HEK293T (cell line): Measurements from ENCODE around the gene KDM6A.

ENCODE experiments used
- FOXM1 ChIP-seq: fragments of 450-650 bp; IDR thresholded peaks from 2 replicates; pipeline ENCODE4 v1.6.1; 2017; ENCODE audit warnings: mild to moderate bottlenecking, borderline replicate concordance
- SP1 ChIP-seq: fragments of 450-650 bp; IDR thresholded peaks from 2 replicates; pipeline ENCODE4 v1.6.1; 2017
- TARDBP ChIP-seq: fragments of 450-650 bp; IDR thresholded peaks from 2 replicates; pipeline ENCODE4 v1.6.1; 2016
- ZNF384 ChIP-seq: fragments of 450-650 bp; IDR thresholded peaks from 2 replicates; pipeline ENCODE4 v1.6.1; 2016

DNA sequence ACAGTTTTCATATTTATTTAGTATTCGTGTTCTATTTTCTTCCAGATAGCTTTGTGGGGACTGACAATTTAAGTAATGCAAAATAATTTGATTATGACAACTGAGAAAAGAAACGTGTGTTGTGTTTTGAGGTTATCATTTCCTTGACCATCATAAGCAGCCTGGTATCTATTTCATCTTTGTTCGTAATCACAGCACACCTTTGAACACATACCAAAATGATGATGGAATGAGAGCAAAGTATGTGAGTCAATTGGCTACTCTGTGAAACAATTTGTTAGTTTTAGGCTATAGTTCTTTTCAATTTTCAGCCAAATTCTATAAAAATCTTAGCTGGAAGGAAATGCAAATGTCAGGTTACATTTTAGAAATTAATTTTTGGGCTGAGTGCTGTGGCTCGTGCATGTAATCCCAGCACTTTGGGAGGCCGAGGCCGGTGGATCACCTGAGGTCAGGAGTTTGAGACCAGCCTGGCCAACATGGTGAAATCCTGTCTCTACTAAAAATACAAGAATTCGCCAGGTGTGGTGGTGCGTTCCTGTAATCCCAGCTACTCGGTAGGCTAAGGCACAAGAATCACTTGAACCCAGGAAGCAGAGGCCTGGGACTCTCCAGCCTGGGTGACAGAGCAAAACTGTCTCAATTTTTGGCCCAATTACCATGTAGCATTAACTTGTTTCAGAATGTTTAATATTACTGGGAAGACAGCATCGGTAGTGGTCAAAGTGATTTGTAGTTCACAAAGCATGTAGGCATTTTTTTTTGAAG is 30.3 kb upstream of the KDM6A start:
- TF ChIP-seq SP1 (no peak), TARDBP (no peak), ZNF384 (no peak), FOXM1 (no peak)
